Measurements from ENCODE around the gene TMEM272. TPM values are rescaled to one million over a fixed set of nuclear protein-coding genes. Genes with fewer than 3 reads are reported as not detected.

TMEM272 gene
- total RNA-seq, 4 donors from 2014 or later: not detected

DNA sequence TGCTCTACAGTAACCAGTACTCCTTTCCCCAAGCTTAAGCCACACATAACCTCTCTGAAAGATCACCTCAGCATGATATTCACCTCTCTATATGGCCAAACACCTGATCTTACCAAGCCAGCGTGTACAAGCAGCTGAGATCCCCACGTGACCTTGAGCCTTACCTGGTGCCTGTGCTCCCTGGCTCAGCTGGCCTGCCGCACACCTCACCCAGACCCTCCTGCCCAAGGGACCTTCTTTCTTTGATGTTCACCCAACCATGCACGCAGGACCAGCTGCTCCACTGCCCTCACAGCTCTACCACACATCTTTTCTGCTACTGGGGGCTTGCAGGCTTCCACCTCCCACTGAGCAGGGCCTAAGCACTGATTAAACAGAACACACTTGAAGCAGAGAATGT is 50.0 kb downstream of the TMEM272 start:
- TF ChIP-seq, protein P1, sequence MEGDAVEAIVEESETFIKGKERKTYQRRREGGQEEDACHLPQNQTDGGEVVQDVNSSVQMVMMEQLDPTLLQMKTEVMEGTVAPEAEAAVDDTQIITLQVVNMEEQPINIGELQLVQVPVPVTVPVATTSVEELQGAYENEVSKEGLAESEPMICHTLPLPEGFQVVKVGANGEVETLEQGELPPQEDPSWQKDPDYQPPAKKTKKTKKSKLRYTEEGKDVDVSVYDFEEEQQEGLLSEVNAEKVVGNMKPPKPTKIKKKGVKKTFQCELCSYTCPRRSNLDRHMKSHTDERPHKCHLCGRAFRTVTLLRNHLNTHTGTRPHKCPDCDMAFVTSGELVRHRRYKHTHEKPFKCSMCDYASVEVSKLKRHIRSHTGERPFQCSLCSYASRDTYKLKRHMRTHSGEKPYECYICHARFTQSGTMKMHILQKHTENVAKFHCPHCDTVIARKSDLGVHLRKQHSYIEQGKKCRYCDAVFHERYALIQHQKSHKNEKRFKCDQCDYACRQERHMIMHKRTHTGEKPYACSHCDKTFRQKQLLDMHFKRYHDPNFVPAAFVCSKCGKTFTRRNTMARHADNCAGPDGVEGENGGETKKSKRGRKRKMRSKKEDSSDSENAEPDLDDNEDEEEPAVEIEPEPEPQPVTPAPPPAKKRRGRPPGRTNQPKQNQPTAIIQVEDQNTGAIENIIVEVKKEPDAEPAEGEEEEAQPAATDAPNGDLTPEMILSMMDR (IDR thresholded peaks at IDR 0.05; ENCODE audit: low read depth): no peak

DNA sequence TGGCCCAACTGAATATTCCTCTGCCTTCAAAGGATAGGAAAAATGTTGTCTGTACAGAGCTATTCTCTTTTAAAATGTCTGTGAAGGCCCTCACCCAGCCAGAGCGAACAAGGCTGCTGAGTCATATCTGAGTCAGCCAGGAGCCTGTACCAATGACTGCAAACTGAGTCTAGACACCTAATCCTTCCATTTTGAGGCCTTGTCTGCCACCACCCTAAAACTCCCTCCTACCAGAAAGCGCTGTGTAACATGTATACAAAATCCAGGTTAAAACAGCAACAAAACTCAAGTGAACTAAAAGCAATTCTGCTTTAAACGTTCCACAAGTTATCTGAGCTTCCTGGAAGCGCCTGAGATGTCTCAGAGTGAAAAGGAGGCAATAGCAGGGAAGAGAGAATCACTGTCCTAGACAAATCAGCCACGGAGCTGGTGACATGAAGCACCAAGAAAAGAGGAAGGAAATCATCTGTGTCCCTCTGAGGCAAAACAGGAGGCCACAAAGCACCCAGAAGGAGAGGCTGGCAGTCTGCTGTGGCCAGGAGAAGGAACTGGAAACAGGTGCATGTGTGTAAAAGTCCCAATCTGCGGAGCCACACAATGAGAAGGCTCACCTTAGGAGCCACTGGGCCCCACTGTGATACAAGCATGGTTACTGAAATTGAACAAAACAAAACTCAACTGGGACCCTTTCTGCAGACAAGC is 51.3 kb downstream of the TMEM272 start:
- TF ChIP-seq, protein P1 (IDR thresholded peaks at IDR 0.05; ENCODE audit: low read depth): no peak

DNA sequence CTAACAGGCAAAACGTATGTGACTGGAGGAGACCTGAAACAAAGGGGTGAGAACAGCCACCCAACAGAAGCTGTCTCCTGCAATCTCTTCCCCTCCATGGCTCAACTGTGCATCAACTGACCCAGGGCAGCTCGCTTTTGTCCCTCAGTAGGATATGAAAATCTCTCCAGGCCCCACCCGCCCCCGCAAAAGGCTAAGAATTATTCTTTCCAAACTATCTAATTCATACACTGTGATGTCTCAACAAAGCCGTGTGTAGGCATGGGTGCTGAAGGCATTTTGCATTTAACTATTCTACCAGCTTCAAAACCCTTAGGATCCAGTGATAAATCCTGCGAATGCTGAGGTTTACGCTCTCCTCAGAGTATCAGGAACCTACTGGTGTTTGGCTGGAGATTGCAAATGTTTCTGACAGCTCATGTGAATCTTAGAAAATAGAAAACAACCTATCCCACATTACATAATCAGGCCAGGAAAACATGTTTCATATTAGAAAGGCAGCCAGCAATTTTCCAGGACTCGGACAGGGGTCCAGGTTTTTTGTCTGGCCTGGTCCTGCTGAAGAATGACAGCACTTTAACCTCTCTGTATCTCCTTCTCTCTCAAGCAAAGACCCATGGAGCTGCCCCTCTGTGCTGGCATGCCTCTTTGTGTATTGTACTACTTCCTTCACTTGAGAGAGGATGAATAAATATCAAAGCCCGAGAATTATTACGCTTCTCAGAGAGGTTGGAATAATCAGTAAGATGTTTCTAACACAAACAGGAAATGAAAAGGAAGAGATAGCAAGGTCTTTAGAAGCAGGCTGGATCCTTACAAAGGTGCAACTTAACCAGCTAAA is 58.3 kb downstream of the TMEM272 start:
- TF ChIP-seq, protein P1 (IDR thresholded peaks at IDR 0.05; ENCODE audit: low read depth): no peak

DNA sequence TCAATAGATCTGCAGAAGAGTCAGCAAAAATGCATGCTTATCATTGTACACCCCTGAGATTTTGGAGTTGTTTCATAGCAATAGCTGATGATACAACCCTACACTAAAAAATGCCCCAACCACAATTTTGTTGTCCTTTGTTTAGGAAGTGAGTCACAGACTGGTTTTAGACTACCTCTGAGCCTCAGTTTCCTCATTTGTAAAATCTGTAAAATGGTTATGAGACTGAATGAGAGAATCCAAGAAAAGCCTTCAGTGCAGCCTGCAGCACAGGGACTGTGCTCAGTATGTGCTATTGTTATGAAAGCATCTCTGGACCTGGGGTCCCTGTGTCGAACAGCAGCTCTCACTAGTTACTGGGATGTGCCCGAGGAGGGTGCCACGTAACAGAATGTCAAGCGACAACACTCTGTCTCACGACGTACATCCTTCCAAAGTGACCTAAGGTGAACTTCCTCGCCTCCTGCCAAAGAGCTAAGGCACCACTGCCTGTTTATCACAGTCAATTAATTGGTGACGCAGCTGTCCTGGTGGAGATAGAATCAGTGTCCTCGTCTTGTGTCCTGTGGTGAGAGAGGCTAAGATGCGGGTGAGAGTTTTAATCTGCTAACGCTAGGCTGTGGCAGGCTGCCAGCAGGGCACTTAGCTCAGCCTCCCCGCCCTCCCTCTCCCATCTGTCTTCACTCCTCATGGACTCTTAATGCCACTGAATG is 59.1 kb downstream of the TMEM272 start:
- TF ChIP-seq, protein P1 (IDR thresholded peaks at IDR 0.05; ENCODE audit: low read depth): no peak

DNA sequence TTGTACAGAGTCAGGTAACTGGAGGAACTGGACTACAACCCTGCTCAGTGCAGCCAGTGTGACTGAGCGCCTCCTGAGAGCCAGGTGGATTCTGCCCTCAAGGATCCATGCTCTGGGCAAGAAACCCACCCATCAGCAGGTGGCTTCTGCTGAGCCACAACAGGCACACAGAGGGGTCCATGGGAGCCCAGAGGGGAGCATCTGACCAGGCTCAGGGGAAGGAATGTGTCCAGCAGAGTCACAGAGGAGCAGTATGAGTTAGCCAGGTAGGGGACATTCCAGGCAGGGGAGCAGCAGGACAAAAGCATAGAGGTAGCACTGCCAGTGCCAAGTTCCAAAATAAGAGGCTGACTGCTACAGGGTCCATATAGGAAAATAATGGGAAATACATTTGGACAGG is 60.9 kb downstream of the TMEM272 start:
- TF ChIP-seq, protein P1 (IDR thresholded peaks at IDR 0.05; ENCODE audit: low read depth): no peak

DNA sequence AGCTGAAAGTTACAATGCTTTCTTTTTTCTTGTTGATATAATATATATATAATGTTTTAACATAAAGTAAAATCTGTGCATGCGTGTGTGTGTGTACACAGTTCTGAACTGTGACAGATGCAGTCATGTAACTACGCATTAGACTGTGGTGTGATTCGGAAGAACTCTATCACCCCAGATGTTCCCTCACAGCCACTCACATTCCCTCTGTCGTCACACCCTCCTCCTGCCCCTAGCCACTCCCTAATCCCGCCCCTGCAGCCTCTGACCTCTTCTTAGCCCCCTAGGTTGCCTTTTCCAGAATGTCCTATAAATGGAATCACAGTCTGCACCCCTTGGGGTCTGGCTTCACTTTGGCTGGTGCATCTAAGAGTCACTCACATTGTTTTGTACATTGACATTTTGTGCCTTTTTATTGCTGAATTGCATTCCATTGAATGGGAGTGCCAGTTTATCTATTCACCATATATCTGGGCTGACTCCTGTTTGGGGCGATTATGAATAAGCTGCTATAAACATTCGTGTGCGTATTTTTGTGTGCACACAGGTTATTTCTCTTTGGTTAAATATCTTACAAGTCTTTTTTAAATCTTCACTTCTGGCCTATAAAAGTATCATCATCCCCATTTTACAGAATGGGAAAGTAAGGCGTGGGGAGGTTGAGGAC is 61.4 kb downstream of the TMEM272 start:
- TF ChIP-seq, protein P1 (IDR thresholded peaks at IDR 0.05; ENCODE audit: low read depth): no peak

Data from subcutaneous adipose tissue (tissue), 4 donors.